GM19193 (cell line): Measurements from ENCODE around the gene MYCT1.

Experiments used
- POLR2A ChIP-seq: IDR thresholded peaks from 4 replicates; pipeline ENCODE4 v1.6.1; 2011; ENCODE audit not compliant: insufficient read depth, insufficient read length; ENCODE audit errors: extremely low read depth

The MYCT1 gene

GRCh38 chr6:152697634-152698033 lies at the start of gene MYCT1:
MYCT1 (plus strand) TSS chr6:152697897; CDS start chr6:152697903, 6 bp downstream.
- TF ChIP-seq POLR2A = no peak

- no peak for TF ChIP-seq POLR2A
Observed at GRCh38 chr6:152648105-152648504, 49.6 kb upstream of the MYCT1 start.

GRCh38 chr6:152651986-152652385 lies 45.7 kb upstream of the MYCT1 start:
- TF ChIP-seq POLR2A = no peak

- TF ChIP-seq POLR2A = no peak
Observed at GRCh38 chr6:152661776-152662175, 35.9 kb upstream of the MYCT1 start.

- no peak for TF ChIP-seq POLR2A
Observed at GRCh38 chr6:152669895-152670294, 27.8 kb upstream of the MYCT1 start.

- TF ChIP-seq POLR2A = no peak
Observed at GRCh38 chr6:152671171-152671570, 26.5 kb upstream of the MYCT1 start.

DNA sequence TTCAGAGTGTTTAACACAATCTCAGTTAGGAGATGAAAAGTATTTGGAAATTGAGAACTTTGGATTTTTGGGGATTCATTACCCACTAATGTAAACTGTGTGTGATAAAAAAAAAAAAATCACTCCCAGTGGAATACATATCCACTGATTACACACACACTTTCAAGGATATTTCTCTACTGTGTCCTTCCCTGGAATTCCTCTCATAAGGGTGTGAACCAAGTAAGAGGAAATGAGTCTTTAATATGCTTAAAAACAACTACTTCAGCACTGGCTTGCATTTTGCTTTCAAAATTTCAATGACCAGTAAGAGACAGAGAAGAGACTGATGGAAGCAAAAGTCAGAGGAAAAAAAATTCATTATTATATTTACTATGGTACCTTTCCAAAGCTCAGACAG lies 24.5 kb upstream of the MYCT1 start:
- TF ChIP-seq POLR2A = no peak

DNA sequence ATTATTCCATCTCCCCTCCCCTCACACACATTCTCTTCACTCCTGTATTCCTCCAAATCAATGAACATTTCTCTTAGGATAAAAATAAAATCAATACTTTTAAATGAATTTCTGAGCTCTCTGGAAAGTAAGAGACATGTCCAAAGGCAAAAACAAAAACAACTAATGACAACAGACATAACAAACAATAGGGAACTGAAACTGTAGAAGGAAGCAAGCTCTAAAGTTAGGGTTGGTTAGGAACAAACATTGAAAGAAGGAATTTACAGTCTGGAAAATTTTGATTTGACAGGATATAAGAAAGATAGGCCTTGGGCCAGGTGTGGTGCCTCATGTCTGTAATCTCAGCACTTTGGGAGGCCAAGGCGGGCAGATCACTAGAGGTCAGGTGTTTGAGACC lies 17.5 kb upstream of the MYCT1 start:
- no peak for TF ChIP-seq POLR2A

- no peak for TF ChIP-seq POLR2A
Observed at GRCh38 chr6:152680879-152681517, 16.7 kb upstream of the MYCT1 start.

DNA sequence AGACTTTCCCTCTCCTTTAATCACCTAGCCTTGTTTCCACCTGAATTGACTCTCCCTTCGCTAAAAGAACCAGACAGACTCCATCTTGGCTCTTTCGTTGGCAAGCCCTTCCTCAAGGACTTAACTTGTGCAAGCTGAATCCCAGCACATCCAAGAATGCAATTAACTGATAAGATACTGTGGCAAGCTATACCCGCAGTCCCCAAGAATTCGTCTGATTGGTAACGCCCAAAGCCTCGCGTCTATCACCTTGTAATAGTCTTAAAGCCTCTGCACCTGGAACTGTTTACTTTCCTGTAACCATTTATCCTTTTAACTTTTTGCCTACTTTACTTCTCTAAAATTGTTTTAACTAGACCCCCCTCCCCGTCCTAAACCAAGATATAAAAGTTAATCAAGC lies 15.6 kb upstream of the MYCT1 start:
- TF ChIP-seq POLR2A = no peak

- no peak for TF ChIP-seq POLR2A
Observed at GRCh38 chr6:152685819-152686218, 11.9 kb upstream of the MYCT1 start.

- TF ChIP-seq POLR2A = no peak
Observed at GRCh38 chr6:152695372-152696045, 2.2 kb upstream of the MYCT1 start.

GRCh38 chr6:152696522-152696921 lies 1.2 kb upstream of the MYCT1 start:
- no peak for TF ChIP-seq POLR2A

GRCh38 chr6:152698692-152699091 lies 995 bp downstream of the MYCT1 start:
- TF ChIP-seq POLR2A = no peak

DNA sequence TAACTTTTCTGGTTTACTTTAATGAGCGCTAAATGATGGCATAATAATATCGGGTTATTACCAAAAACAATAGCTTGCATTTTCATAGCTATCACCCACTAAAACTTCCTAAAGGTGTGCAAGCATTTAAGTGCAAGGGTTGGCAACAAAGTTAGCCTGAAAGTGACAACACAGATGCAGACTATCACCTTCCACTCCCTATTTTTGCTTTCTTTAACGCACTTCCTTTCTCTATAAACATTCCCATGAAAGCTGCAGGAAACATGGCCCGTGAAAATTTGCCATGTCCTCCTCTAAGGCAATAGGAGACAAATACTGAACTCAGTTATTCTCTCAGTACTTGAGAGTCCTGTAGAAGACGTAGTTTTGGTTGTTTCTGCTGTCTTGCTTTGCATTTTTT lies 2.7 kb downstream of the MYCT1 start:
- no peak for TF ChIP-seq POLR2A

DNA sequence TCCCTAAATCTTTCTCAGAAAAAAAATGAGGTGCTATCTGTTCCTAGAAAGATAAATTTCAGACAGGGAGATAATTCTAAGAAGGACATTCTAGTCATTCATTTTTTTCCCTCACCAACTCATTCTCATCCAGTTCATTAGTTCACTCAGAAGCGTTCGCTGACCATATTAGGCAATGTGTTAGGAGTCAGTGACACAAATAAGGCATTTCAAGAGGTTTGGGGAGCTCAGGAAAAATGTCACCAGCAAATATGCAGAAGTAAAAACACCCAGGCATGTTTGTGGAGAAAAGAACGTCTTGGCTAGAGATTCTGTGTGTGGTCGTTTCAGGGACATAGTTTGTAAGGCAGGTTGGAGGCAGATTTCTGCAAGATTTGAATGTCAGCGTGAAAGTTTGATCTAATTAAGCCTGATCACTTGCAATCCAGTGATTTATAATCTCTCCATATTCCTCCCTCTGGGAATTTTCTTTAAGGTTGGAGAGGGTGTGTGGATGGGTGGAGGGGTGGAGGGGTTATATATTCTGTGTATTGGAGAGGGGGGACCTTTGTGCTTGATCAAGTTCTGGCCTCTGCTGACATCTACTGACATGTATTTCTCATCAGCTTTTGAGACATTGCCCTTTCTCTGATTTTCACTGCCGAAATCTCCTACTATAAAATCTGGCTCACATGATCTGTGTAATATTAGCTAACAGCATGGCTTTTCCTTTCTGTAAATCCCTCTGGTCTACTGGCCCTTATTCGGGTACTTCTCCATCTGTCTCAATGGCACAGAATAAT lies 3.6 kb downstream of the MYCT1 start:
- TF ChIP-seq POLR2A = no peak
